Amniotic epithelial cell (primary cell): ENCODE measurements around the gene USH2A.
A peak's percentile ranks its signal among the peaks of the same experiment; 100 is the strongest.

Experiments
- DNase-seq: peaks from one replicate; pipeline ENCODE4 v3.0.0-alpha.2; 2010; ENCODE audit warnings: low read depth

USH2A gene

GRCh38 chr1:216422821-216423520 is at the start of gene USH2A:
TSS of gene USH2A (minus strand) at chr1:216423448. CDS start at chr1:216422336, 1,112 bp downstream.
- DNase-seq: no peak

GRCh38 chr1:216466162-216466801 is 43.0 kb upstream of the USH2A start:
- DNase-seq: no peak

- peak; percentile 82 for DNase-seq
Measured at GRCh38 chr1:216464489-216464888, 41.2 kb upstream of the USH2A start.

- peak; percentile 85 for DNase-seq
Measured at GRCh38 chr1:216462066-216462775, 39.0 kb upstream of the USH2A start.

- peak; percentile 24 for DNase-seq
Measured at GRCh38 chr1:216461466-216461865, 38.2 kb upstream of the USH2A start.

GRCh38 chr1:216459651-216460207 is 36.5 kb upstream of the USH2A start:
- DNase-seq: no peak

GRCh38 chr1:216458812-216459211 is 35.6 kb upstream of the USH2A start:
- DNase-seq: no peak

GRCh38 chr1:216457356-216457755 is 34.1 kb upstream of the USH2A start:
- DNase-seq: no peak

- peak; percentile 67 for DNase-seq
Measured at GRCh38 chr1:216456682-216457081, 33.4 kb upstream of the USH2A start.

- no peak for DNase-seq
Measured at GRCh38 chr1:216453777-216454176, 30.5 kb upstream of the USH2A start.

- DNase-seq: no peak
Measured at GRCh38 chr1:216450227-216450626, 27.0 kb upstream of the USH2A start.

GRCh38 chr1:216448011-216448510 is 24.8 kb upstream of the USH2A start:
- no peak for DNase-seq

- no peak for DNase-seq
Measured at GRCh38 chr1:216437603-216438002, 14.4 kb upstream of the USH2A start.

- no peak for DNase-seq
Measured at GRCh38 chr1:216434232-216434631, 11.0 kb upstream of the USH2A start.

- DNase-seq: no peak
Measured at GRCh38 chr1:216433175-216433574, 9.9 kb upstream of the USH2A start.

- no peak for DNase-seq
Measured at GRCh38 chr1:216430744-216431143, 7.5 kb upstream of the USH2A start.

- DNase-seq: peak; percentile 73
Measured at GRCh38 chr1:216425577-216425976, 2.3 kb upstream of the USH2A start.

GRCh38 chr1:216420746-216421145 is 2.5 kb downstream of the USH2A start:
- DNase-seq: no peak

- no peak for DNase-seq
Measured at GRCh38 chr1:216420263-216420662, 3.0 kb downstream of the USH2A start.

- DNase-seq: no peak
Measured at GRCh38 chr1:216416488-216416887, 6.8 kb downstream of the USH2A start.

- DNase-seq: no peak
Measured at GRCh38 chr1:216410026-216410425, 13.2 kb downstream of the USH2A start.

GRCh38 chr1:216390956-216391355 is 32.3 kb downstream of the USH2A start:
- DNase-seq: peak; percentile 7

- DNase-seq: no peak
Measured at GRCh38 chr1:216389774-216390173, 33.5 kb downstream of the USH2A start.
